IPS-20b (cell line): ENCODE results near the gene KIAA0753.

Experiments used
- H3K27ac ChIP-seq: one replicate; pipeline ENCODE4 v1.5.1; 2013; ENCODE audit warnings: low read length
- H3K27me3 ChIP-seq: 2 replicates; pipeline ENCODE4 v1.6.1; 2013; ENCODE audit warnings: mild to moderate bottlenecking, low read length, inconsistent platforms; ENCODE audit not compliant: insufficient read depth
- H3K36me3 ChIP-seq: 2 replicates; pipeline ENCODE4 v1.6.1; 2013; ENCODE audit warnings: low read depth, mild to moderate bottlenecking, inconsistent platforms, low read length, moderate library complexity; ENCODE audit not compliant: insufficient read depth
- H3K4me1 ChIP-seq: 2 replicates; pipeline ENCODE4 v1.6.1; 2013; ENCODE audit warnings: mild to moderate bottlenecking, control low read depth, inconsistent platforms, low read length, moderate library complexity; ENCODE audit not compliant: insufficient read depth
- H3K4me3 ChIP-seq: 2 replicates; pipeline ENCODE4 v1.5.1; 2013; ENCODE audit warnings: mild to moderate bottlenecking, low read length, inconsistent platforms
- H3K9ac ChIP-seq: 2 replicates; pipeline ENCODE4 v1.6.1; 2013; ENCODE audit warnings: low read depth, mild to moderate bottlenecking, inconsistent platforms, low read length, moderate library complexity
- H3K9me3 ChIP-seq: 2 replicates; pipeline ENCODE4 v1.6.1; 2013; ENCODE audit warnings: mild to moderate bottlenecking, low read depth, low read length, inconsistent platforms; ENCODE audit not compliant: insufficient read depth

Gene KIAA0753

DNA sequence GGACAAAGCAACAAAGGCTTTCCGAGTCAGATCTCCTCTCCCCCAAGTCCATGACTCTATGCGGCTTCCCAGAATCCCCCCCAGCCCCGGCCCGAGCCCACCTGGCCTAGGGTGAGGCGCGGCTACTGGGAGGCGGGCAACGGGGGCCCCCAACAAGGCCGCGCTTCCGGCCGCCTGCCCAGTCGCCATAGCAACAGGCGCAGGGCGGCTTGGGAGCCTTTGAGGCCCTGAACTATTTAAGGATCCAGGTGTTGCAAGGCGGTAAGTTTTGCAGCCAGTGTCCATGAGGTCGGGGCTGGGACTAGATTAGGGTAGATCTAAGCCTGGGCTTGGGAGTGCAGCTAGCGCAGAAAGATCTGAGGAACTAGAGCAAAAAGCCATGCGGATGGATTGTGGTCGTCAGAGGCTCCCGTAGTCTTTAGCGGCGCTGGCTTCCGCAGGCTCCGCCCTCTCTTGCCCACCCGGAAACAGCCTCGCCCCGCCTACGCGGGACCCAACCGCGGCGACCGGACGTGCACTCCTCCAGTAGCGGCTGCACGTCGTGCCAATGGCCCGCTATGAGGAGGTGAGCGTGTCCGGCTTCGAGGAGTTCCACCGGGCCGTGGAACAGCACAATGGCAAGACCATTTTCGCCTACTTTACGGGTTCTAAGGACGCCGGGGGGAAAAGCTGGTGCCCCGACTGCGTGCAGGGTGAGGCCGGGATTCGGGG, at the start of gene KIAA0753, which contains the start of gene TXNDC17:
KIAA0753 (minus strand) TSS at position 176 of the 711 bp plus-strand sequence. CDS start 5,608 bp downstream, outside the sequence.
TXNDC17 (plus strand) TSS at position 525 of the 711 bp plus-strand sequence; CDS start at position 548, 23 bp downstream.
- Histone ChIP-seq H3K36me3 (peaks cover 36% of the 10 kb centered on the region), H3K27ac (peak within 1 kb of the TSS; percentile 84), H3K9ac (peak within 1 kb of the TSS; percentile 93), H3K27me3 (no peaks in the 10 kb centered on the region), H3K9me3 (no peaks in the 10 kb centered on the region), H3K4me3 (peak within 1 kb of the TSS; percentile 96), H3K4me1 (peaks cover 4% of the 10 kb centered on the region; the same call in 1 of the 2 replicates)

DNA sequence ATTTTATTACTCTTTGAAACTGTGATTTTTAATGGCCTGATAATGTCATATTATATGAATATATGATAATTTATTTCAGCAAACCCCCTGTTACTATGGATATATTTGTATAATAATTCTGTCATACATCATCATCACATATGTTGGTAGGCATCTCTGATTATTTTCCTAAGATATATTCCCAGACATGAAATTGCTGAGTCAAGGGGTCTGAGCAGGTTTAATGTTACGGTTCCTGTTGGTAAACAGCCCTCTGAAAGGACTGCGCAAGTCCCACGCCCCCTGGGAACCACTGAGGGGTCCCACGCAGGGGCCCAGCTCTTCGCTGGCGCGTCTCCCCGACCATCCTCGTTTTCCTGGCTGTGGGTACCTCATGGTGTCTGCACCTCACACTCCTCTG, 48.4 kb upstream of the KIAA0753 start:
- H3K27me3 ChIP-seq, result peaks cover 3% of the 10 kb centered on the region; the same call in 1 of the 2 replicates
- no peak overlapping the region for H3K27ac ChIP-seq
- H3K36me3 ChIP-seq, result no peaks in the 10 kb centered on the region
- H3K4me1 ChIP-seq, result no peaks in the 10 kb centered on the region
- H3K9ac ChIP-seq, result no peak overlapping the region
- no peaks in the 10 kb centered on the region for H3K9me3 ChIP-seq
- H3K4me3 ChIP-seq, result no peak overlapping the region

DNA sequence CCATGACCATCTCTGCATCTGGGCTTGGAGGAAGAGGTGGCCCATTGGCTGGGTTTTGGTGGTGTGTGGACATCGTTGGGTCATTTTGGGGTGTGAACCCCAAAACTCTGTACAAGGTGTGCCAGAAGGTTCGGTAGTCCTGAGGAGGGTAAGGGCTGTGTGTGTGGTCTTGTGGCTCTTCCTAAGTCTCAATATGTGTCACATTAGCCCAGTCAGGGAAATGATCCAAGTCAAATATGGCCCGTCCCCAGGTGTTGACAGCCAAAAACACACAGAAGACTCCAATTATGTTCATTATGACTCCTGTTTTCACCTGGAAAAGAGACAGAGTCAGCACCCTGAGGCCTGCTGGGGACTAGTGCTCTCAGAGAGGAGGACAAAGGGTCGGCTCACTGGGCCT, 45.5 kb upstream of the KIAA0753 start:
- Histone ChIP-seq H3K4me1 (no peaks in the 10 kb centered on the region), H3K36me3 (no peaks in the 10 kb centered on the region), H3K4me3 (no peak overlapping the region), H3K9ac (no peak overlapping the region), H3K9me3 (no peaks in the 10 kb centered on the region), H3K27ac (no peak overlapping the region), H3K27me3 (no peaks in the 10 kb centered on the region; the same call in 1 of the 2 replicates)

DNA sequence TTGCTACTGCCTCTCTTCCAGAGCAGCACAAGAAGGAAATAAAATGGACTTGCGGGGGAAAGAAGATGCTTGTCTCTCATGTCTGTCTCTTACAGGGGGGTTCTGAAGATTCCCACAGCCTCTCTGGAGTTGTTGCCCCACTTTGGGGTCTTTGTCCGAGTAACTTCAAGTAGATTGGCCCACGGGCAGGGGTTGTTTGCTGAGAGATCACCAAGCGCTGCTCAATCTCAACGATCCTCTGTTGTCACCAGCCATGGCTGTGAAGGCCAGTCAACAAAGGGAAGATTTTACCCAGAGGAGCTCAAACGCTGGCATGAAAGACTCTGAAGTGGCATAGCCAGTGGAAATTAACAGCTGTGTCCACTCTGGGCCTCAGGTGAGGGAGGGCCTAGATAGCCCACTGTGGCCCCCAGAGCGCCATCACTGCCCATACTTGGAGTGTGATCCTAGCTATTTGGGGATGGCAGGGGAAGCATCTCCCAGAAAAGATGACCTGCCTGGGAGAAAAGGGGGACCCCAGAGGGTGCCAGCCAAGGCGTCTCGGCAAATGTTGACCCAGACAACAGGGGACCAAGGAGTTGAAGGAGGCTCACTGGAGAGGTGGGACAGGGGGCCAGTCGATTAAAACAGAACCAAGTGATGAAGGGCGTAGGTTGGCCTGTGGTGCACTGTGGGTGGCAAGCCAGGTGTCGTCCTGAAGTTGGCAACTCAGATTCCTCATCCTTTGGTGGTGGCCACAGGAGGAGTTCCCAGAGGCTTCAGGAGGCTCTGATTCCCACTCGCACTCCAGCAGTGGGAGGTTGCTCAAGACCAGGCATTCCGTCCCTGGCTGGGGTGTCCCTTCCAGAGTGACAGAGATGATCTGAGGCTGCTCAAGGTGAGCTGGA, 44.6 kb upstream of the KIAA0753 start:
- H3K9me3 ChIP-seq, result no peaks in the 10 kb centered on the region
- no peak overlapping the region for H3K9ac ChIP-seq
- no peak overlapping the region for H3K4me3 ChIP-seq
- H3K4me1 ChIP-seq, result no peaks in the 10 kb centered on the region
- no peaks in the 10 kb centered on the region; the same call in 1 of the 2 replicates for H3K27me3 ChIP-seq
- no peak overlapping the region for H3K27ac ChIP-seq
- no peaks in the 10 kb centered on the region for H3K36me3 ChIP-seq

DNA sequence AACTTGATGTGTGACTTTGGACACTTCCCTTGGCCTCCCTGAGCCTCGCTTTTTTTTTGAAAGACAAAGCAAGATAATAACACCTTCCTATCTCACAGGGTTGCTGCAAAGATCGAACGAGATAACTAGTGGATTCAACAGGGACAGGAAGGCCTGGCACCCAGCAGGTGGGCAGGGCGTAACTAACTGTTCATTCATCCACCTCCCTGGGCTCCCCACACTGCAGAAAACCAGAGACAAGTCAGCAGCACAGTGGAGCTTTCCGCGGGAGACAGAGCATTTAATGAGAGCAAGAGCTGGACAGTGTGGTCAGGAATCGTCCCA, 43.9 kb upstream of the KIAA0753 start:
- H3K36me3 ChIP-seq, result no peaks in the 10 kb centered on the region
- H3K27ac ChIP-seq, result no peak overlapping the region
- H3K9ac ChIP-seq, result no peak overlapping the region
- no peaks in the 10 kb centered on the region for H3K9me3 ChIP-seq
- no peak overlapping the region for H3K4me3 ChIP-seq
- no peaks in the 10 kb centered on the region; the same call in 1 of the 2 replicates for H3K27me3 ChIP-seq
- H3K4me1 ChIP-seq, result no peaks in the 10 kb centered on the region

DNA sequence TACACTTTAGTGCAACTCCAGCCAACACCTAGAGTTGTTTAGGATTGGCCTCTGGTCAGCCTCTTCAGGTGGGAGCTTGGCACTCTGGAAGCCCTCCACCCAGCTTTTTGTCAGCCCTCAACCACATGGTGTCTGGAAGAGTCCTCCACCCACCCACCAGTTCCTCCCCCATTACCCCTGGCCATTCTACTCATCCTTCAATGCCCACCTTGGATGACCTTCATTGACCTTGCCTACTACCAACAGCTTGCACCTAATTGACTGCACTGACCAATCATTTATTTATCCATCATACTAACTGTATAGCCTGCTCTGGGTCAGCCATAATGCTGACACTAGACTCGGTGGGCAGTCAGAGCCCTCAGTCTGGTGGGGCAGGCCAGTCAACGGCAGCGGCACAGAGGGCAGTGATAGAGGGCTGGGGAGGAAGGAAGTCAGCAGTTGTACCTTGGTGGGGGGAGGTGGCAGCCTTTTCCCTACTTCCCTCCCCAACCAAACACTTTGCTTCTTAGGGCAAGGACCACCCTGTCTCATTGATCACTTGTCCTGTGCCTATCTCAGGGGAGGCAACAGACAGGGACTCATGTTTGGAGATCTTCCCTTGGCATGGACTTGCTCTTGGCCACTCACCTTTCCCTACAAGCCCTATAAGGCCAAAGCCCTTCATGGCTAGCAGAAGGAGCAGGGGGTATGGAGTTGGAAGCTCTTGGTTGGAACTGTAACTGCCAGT, 43.4 kb upstream of the KIAA0753 start:
- Histone ChIP-seq H3K27ac (no peak overlapping the region), H3K9ac (no peak overlapping the region), H3K9me3 (no peaks in the 10 kb centered on the region), H3K27me3 (no peaks in the 10 kb centered on the region; the same call in 1 of the 2 replicates), H3K4me3 (no peak overlapping the region), H3K4me1 (no peaks in the 10 kb centered on the region), H3K36me3 (no peaks in the 10 kb centered on the region)

DNA sequence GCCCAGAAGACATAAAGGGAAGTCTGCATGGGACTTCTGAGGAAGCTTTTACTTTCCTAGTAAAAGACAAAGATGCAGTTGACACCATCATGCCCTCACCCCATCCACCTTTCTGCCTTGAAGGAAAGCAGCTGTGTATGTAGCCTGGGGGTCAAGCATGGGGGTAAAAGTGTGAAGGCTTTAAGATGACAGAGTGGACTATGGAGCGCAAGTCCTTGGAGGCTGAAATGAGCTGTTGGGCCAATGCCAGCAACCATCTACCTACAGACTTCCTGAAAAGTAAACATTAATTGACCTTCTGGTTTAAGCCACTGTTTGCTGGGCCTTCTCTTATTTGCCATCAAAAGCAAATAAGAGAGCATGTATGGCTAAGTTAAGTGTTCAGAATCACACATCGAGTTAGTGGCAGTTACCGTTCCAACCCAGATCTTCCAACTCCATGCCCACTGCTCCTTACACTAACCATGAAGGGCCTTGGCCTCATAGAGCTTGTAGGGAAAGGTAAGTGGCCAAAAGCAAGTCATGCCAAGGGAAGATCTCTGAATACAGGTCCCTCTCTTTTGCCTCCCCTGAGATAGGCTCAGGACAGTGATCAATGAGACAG, 42.7 kb upstream of the KIAA0753 start:
- H3K36me3 ChIP-seq, result no peaks in the 10 kb centered on the region
- H3K9me3 ChIP-seq, result no peaks in the 10 kb centered on the region
- no peak overlapping the region for H3K4me3 ChIP-seq
- H3K27me3 ChIP-seq, result no peaks in the 10 kb centered on the region; the same call in 1 of the 2 replicates
- H3K27ac ChIP-seq, result no peak overlapping the region
- H3K4me1 ChIP-seq, result no peaks in the 10 kb centered on the region
- H3K9ac ChIP-seq, result no peak overlapping the region

DNA sequence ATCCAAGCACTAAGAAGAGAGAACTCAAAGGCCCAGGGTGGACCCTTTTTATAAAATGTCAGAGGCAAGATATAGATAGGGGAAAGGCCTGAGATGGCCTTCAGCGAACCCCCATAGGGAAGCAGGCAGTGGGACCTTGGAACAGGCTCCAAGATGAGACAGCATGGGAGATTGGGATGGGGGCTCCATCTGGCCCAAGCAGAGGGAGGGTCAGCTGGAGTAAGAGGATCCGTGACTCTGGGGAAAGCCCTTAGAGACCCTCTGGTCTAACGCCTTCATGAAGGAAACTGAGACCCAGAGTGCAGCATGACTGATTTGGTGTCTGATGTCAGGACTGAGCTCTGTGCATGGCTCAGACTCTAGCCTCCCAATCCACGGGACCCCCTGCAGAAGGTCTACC, 41.8 kb upstream of the KIAA0753 start:
- Histone ChIP-seq H3K9me3 (no peaks in the 10 kb centered on the region), H3K4me1 (no peaks in the 10 kb centered on the region), H3K4me3 (no peak overlapping the region), H3K27ac (no peak overlapping the region), H3K36me3 (no peaks in the 10 kb centered on the region), H3K9ac (no peak overlapping the region), H3K27me3 (no peaks in the 10 kb centered on the region; the same call in 1 of the 2 replicates)

DNA sequence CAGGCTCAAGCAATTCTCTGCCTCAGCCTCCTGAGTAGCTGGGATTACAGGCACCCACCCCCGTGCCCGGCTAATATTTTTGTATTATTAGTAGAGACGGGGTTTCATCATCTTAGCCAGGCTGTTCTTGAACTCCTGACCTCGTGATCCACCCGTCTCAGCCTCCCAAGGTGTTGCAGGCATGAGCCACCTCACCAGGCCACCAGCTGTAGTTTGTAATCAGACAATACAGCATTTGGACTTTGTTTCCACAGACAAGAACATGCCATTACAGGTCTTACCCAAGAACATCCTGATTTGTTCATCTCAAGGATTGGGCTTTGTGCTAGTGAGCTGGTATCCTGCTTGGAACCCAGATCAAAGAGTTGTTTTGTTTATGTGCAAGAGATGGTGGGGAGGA, 41.2 kb upstream of the KIAA0753 start:
- Histone ChIP-seq H3K27me3 (no peaks in the 10 kb centered on the region), H3K9ac (no peak overlapping the region), H3K4me1 (no peaks in the 10 kb centered on the region), H3K4me3 (no peak overlapping the region), H3K27ac (no peak overlapping the region), H3K36me3 (no peaks in the 10 kb centered on the region), H3K9me3 (no peaks in the 10 kb centered on the region)

DNA sequence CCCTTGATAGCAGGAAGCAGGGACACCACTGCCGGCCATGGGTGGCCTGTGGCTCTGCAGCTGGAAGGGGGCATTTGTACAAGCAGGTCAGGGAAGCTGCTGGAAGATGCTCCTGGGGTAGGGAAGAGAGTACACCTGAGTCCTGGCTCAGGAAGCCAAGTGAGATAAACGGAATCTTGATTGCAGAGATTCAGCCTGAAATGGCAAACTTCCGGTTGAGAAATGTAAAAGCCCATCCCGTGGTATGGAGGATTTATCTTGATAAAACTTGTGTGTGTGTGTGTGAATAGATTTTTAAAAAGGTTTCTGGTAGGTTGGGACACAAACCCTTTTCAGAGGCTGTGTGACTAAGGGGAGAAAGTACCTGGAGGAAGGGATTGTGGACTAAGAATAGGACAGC, 40.7 kb upstream of the KIAA0753 start:
- Histone ChIP-seq H3K27me3 (no peaks in the 10 kb centered on the region), H3K9ac (no peak overlapping the region), H3K4me3 (no peak overlapping the region), H3K9me3 (no peaks in the 10 kb centered on the region), H3K36me3 (no peaks in the 10 kb centered on the region), H3K27ac (no peak overlapping the region), H3K4me1 (no peaks in the 10 kb centered on the region)

DNA sequence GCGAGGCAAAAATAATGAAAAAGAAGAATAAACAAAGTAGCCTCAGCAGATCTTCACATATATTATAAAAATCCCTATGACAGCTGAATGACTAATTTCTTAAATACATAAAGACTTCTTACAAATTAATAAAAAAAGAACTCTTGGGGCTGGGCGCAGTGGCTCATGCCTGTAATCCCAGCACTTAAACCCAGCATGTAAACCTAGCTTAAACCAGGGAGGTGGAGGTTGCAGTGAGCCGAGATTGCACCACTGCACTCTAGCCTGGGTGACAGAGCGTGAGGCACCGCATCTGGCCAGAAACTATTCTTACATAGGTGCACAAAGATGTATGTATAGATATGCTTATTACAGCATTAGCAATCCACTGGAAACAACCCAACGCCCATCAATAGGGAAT, 38.7 kb upstream of the KIAA0753 start:
- no peak overlapping the region for H3K27ac ChIP-seq
- no peak overlapping the region for H3K4me3 ChIP-seq
- no peaks in the 10 kb centered on the region for H3K36me3 ChIP-seq
- H3K9ac ChIP-seq, result no peak overlapping the region
- H3K9me3 ChIP-seq, result no peaks in the 10 kb centered on the region
- no peaks in the 10 kb centered on the region for H3K27me3 ChIP-seq
- 0 out of 2 replicates have a peak, but pooled peaks cover 4% of the 10 kb centered on the region for H3K4me1 ChIP-seq
